Natural killer cell treated with Interleukin-12 subunit alpha and Interleukin-12 subunit beta and Interleukin-15 and Interleukin-18, amount 100 ng/mL, for 72 hours (primary cell): Measurements from ENCODE around the gene ZDHHC11B. TPM values are rescaled to one million over a fixed set of nuclear protein-coding genes. Genes with fewer than 3 reads are reported as not detected.
"Not testable (repeated sequence)": the region's sequence is repeated elsewhere in the genome, so short reads cannot be mapped to it uniquely, and the experiment has no call there.

Source experiments
- ATAC-seq, 2 donors: fragments of 150-1000 bp; cut with Tn5 transposase in 1 of 2; sonication (Bioruptor Pico), chemical (Tn5 transposase) in 1 of 2; 2 replicates each; pipeline ENCODE4 v1.10.0; 2021
- DNase-seq: peaks from one replicate; pipeline ENCODE4 v3.0.0; 2022; ENCODE audit warnings: low spot score
- H3K27ac Mint-ChIP-seq, 2 donors: 1 replicate in 1 of 2; 2 replicates in 1 of 2; pipeline ENCODE4 v1.8.0; 2022; ENCODE audit warnings: mixed read lengths in 2 of 2, mild to moderate bottlenecking in 1 of 2, moderate library complexity in 1 of 2
- H3K27me3 Mint-ChIP-seq, 2 donors: 1 replicate in 1 of 2; 2 replicates in 1 of 2; pipeline ENCODE4 v1.8.0; 2022; ENCODE audit warnings: mixed read lengths in 2 of 2
- H3K36me3 Mint-ChIP-seq: one replicate; pipeline ENCODE4 v1.8.0; 2022; ENCODE audit warnings: mixed read lengths
- H3K4me1 Mint-ChIP-seq, 2 donors: 1 replicate in 1 of 2; 2 replicates in 1 of 2; pipeline ENCODE4 v1.8.0; 2022; ENCODE audit warnings: low read depth in 2 of 2, mixed read lengths in 2 of 2, mild to moderate bottlenecking in 1 of 2
- H3K4me3 Mint-ChIP-seq: one replicate; pipeline ENCODE4 v1.8.0; 2022; ENCODE audit warnings: mixed read lengths
- H3K9me3 Mint-ChIP-seq: 2 replicates; pipeline ENCODE4 v1.8.0; 2022; ENCODE audit warnings: mixed read lengths
- total RNA-seq, 2 donors: library from RNA; stranded (reverse); gene quantifications; one replicate each; pipeline ENCODE4 v1.2.3, GENCODE V29; 2022

The ZDHHC11B gene
- total RNA-seq, 2 donors from 2014 or later, result 1.2 TPM; not detected in 1

DNA sequence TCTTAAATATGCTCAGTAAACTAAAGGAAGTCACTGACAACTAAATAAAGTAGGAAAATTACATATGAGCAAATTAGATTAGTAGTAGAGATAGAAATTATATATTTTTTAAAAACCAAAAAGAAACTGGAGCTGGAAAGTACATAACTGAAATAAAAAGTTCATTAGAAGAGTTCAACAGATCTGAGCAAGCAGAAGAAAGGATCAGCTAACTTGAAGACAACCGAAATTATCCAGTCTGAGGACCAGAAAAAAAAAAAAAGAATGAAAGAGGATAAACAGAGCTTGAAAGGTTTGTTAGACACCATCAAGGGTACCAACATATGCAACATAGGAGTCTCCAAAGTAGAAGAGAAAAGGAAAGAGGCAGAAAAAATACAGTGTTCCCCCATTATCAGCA, 65.2 kb downstream of the ZDHHC11B start:
- Mint-ChIP-seq H3K9me3 (peaks cover 12% of the 10 kb centered on the region), H3K27me3 (peaks cover 24 to 49% of the 10 kb centered on the region in 2 donors), H3K36me3 (peaks cover 25% of the 10 kb centered on the region)
- not testable (repeated sequence) for H3K4me3 Mint-ChIP-seq, H3K4me1 Mint-ChIP-seq, H3K27ac Mint-ChIP-seq, DNase-seq, ATAC-seq

DNA sequence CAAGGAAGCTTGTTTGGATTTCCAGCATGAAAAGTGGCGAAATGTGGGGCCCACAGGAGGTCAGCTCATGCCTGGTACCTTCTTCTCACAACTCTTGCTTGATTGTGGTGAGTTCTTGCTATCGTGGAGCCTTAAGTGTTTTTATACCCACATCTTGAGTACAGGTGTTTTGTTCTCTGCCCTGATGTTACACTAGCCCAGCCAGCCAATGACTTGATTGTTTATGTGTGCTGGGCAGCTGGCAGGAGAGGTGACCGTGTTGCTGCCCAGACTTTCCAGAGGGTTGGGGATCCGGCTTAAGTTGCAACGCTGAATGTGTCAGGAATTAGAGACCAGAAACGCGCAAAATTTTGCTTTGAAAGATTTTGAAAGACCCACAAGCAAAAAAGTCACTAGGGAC, 67.4 kb downstream of the ZDHHC11B start:
- Mint-ChIP-seq H3K4me3 (no peak overlapping the region), H3K36me3 (peaks cover 25% of the 10 kb centered on the region), H3K27ac (no peak overlapping the region), H3K9me3 (peaks cover 12% of the 10 kb centered on the region), H3K4me1 (no peaks in the 10 kb centered on the region), H3K27me3 (peaks cover 24 to 58% of the 10 kb centered on the region in 2 donors)
- DNase-seq (no peak), ATAC-seq (no peak)

DNA sequence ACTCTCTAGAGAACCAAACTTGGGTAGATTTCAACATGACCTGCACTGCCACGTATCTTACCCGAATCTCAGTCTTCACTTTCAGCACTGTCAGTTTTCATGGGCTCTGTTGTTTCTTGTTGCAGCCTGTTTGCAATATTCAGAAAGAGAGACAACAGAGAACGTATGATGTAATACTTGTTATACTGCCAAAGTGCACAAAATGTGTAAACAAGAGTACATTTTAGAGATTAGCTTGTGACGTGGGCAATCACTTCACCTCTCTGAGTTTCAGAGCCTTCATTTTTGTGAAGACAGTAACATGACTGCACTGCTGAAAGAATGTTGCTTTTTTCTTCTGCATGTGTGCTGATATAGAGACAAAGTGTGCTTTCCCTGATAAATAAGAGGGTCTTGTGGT, 67.8 kb downstream of the ZDHHC11B start:
- H3K27ac Mint-ChIP-seq, H3K4me1 Mint-ChIP-seq, H3K4me3 Mint-ChIP-seq, DNase-seq, ATAC-seq: not testable (repeated sequence)
- peaks cover 24 to 57% of the 10 kb centered on the region in 2 donors for H3K27me3 Mint-ChIP-seq
- peaks cover 12% of the 10 kb centered on the region for H3K9me3 Mint-ChIP-seq
- peaks cover 25% of the 10 kb centered on the region for H3K36me3 Mint-ChIP-seq

DNA sequence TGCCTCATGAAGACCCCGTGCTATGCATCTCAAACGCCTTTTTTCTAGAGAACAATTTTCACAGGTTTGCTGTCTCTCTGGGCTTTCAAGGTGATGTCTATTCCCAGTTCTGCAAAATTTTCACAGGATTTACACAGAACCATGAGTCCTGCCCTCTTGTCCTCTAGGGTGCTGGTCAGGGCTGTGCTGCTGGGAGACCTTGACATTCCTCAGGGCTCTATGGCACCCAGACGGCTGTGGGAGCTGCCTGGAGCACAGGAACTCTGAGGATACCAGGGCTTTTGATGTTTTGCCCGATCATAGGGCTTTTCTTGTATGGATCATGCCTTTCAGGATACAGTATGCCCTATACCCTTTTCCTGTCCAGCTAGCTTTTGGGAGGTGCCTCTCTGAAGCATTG, 68.9 kb downstream of the ZDHHC11B start:
- H3K27me3 Mint-ChIP-seq, result peaks cover 24 to 61% of the 10 kb centered on the region in 2 donors
- H3K4me1 Mint-ChIP-seq, DNase-seq, H3K27ac Mint-ChIP-seq, ATAC-seq, H3K4me3 Mint-ChIP-seq: not testable (repeated sequence)
- peaks cover 25% of the 10 kb centered on the region for H3K36me3 Mint-ChIP-seq
- H3K9me3 Mint-ChIP-seq, result peaks cover 12% of the 10 kb centered on the region

DNA sequence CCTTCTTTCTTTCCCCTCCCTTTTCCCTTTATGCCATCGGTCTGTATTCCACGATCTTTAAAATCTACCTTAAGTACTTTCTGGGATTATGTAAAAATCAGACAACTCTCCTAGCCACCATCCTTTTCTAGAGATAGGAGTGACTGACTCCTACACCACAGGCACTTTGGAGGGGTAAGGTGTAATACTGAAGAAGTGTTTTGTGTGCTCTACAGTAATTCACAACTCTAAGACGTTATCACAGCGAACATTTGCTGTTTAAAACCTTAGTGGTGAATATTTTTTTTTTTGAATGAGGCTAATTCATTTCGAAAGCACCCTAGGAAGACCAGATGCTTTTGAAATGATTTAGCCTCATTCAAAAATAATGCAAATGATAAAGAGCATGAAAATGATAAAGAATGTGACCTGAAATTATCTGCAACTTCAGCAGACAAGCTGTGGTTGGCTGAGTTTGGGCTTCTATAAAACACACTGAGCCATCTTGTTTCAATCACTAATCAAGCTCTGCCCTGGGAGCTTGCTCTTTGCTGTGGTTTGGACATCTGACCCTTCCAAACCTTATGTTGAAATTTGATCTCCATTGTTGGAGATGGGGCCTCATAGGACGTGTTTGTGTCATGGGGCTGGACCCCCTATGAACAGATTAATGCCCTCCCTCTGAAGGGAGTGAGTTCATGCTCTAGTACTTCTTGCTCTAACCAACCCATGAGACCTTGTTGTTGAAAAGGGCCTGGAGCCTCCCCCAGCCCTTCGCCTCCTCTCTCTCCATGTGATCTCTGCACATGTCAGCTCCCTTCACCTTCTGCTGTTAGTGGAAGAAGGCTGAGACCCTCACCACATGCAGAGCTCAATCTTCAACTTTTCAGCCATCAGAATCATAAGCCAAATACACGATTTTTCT, 70.1 kb downstream of the ZDHHC11B start:
- not testable (repeated sequence) for H3K9me3 Mint-ChIP-seq, H3K4me1 Mint-ChIP-seq, H3K27ac Mint-ChIP-seq, H3K4me3 Mint-ChIP-seq, DNase-seq, ATAC-seq
- peaks cover 19 to 53% of the 10 kb centered on the region in 2 donors for H3K27me3 Mint-ChIP-seq
- peaks cover 17% of the 10 kb centered on the region for H3K36me3 Mint-ChIP-seq

DNA sequence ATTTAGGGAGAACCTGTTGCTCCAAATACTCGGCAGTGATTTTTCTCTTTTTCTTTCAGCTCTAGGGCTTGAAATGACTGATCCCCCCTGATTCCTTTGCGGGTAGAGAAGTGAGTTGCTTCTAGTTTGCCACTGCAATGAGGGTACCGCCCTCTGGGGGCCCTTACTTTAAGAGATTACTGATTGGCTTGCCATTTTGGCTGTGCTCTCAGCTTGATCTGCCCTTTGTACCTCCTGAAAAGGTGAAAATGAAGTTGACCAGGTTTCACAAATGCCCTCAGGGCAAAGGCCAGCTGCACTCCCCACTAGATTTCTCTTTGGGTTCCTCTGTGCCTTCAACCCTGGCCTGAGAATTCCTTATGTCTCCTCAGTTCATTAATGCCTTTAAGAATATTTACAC, 70.8 kb downstream of the ZDHHC11B start:
- H3K4me1 Mint-ChIP-seq, H3K4me3 Mint-ChIP-seq, ATAC-seq, DNase-seq, H3K27ac Mint-ChIP-seq, H3K36me3 Mint-ChIP-seq, H3K9me3 Mint-ChIP-seq: not testable (repeated sequence)
- peaks cover 14 to 45% of the 10 kb centered on the region in 2 donors for H3K27me3 Mint-ChIP-seq

DNA sequence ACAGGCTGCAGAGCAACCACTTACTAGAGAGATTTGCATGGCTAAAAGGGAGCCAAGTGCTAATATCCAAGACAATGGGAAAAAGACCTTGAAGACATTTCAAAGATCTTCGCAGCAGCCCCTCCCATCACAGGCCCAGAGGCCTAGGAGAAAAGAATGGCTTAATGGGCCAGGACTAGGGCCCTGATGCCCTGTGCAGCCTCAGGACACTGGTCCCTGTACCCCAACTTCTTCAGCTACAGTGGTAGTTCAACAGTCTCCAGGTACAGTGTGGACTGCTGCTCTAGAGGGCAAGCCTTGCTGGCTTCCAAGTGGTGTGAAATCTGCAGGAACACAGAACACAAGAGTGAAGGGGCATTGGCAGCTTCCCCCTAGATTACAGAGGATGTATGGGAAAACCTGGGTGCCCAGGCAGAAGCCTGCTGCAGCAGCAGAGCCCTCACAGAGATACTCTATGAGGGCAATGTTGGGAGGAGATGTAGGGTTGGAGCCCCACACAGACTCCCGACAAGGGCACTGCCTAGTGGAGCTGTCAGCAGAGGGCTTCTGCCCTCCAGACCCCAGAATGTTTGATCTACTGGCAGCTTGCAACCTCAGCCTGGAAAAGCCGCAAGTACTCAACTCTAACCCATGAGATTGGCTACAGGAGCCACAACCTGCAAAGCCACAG, 75.5 kb downstream of the ZDHHC11B start:
- H3K36me3 Mint-ChIP-seq, H3K27ac Mint-ChIP-seq, H3K9me3 Mint-ChIP-seq, DNase-seq, H3K4me1 Mint-ChIP-seq, H3K4me3 Mint-ChIP-seq: not testable (repeated sequence)
- peak; percentile 45 to 53 for ATAC-seq
- peaks cover 3 to 21% of the 10 kb centered on the region in 2 donors for H3K27me3 Mint-ChIP-seq

DNA sequence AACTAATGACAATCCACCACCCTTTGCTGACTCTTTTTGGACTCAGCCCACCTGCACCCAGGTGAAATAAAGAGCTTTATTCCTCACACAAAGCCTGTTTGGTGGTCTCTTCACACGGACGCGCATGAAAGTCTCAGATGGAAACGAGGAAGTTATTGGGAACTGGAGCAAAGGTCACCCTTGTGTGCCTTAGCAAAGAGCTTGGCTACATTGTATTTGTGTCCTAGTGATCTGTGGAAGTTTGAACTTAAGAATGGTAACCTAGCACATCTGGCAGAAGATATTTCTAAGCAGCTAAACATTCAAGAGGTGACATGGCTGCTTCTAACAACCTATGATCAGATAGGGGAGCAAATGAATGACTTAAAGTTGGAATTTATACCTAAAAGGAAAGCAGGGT, 76.2 kb downstream of the ZDHHC11B start:
- not testable (repeated sequence) for H3K9me3 Mint-ChIP-seq, H3K4me1 Mint-ChIP-seq, H3K27ac Mint-ChIP-seq, H3K36me3 Mint-ChIP-seq, DNase-seq, H3K4me3 Mint-ChIP-seq, ATAC-seq
- H3K27me3 Mint-ChIP-seq, result peaks cover 3 to 19% of the 10 kb centered on the region in 2 donors

DNA sequence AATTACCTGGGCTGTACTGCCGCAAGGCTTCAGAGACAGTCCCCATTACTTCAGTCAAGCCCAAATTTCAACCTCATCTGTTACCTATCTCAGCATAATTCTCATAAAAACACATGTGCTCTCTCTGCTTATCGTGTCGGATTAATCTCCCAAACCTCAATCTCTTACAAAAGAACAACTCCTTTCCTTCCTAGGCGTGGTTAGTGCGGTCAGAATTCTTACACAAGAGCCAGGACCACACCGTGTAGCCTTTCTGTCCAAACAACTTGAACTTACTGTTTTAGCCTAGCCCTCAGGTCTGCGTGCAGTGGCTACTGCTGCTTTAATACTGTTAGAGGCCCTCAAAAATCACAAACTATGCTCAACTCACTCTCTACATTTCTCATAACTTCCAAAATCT, 78.4 kb downstream of the ZDHHC11B start:
- H3K4me1 Mint-ChIP-seq, H3K27ac Mint-ChIP-seq, H3K4me3 Mint-ChIP-seq, H3K36me3 Mint-ChIP-seq, ATAC-seq, DNase-seq, H3K9me3 Mint-ChIP-seq: not testable (repeated sequence)
- H3K27me3 Mint-ChIP-seq, result peaks cover 9 to 20% of the 10 kb centered on the region in 2 donors

DNA sequence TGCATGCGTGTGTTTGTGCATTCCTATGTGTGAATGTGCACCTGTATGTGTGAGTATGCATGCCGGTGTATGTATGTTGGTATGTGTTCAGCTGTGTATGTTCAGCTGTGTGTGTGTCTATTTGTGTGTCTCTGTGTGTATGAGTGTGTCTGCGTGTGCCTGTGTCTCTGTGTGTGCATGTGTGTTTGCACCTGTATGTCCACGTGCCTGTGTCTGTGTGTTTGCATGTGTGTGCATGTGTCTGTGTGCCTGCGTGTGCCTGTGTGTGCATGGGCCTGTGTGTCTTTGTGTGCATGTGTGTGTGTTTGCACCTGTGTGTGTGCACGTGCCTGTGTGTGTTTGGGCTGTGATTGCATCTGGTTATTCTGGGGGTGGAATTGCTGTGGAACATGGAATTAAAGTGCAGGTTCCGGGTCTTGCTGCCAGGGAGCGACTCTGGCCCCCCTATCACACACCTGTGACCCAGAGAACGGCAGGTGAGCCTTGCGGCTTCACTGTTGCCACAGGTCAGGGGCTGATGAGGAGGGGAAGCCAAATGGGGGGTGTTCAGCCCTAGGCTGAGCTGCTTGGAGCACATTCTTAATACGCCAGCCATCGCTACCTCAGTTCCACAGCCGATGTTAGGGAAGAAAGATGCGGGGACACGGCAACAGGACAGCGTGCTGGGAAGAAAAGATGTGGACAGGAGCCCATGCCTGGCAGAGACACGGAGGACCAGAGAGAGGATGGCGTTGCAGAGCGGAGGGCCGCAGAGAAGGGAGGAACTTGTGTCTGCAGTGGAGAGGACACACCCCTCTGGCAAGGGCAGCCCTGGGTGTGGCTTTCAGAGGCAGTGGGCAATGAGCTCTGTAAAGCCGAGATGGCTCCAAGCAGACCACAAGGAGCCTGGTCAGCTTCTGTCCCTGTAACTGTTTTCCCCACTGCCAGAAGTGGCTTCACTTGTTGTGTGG, 87.5 kb downstream of the ZDHHC11B start:
- not testable (repeated sequence) for H3K9me3 Mint-ChIP-seq, H3K27ac Mint-ChIP-seq, ATAC-seq, DNase-seq, H3K36me3 Mint-ChIP-seq, H3K4me3 Mint-ChIP-seq, H3K4me1 Mint-ChIP-seq
- peaks cover 11 to 16% of the 10 kb centered on the region in 2 donors for H3K27me3 Mint-ChIP-seq

DNA sequence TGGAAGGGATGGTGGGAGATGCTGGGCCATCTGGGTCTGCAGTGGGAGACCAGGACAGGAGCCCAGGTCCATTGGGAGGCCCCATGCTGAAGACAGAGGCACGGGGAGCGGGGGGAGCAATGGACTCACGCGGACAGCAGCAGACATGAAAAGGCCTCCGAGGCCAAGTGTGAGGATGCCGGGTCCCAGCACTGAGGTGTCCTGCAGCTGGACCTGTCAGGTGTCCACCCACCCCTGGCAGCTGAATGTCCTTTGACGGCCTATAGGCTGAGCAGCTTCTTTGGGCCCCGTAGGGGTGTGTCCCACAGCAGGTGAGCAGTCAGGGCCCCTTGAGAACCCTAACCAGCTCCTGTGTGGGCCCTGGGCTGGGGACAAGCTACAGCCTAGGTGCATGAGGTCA, 88.3 kb downstream of the ZDHHC11B start:
- peaks cover 10 to 13% of the 10 kb centered on the region in 2 donors for H3K27me3 Mint-ChIP-seq
- H3K9me3 Mint-ChIP-seq, H3K4me1 Mint-ChIP-seq, ATAC-seq, H3K27ac Mint-ChIP-seq, H3K36me3 Mint-ChIP-seq, H3K4me3 Mint-ChIP-seq: not testable (repeated sequence)
- peak; percentile 31 for DNase-seq

DNA sequence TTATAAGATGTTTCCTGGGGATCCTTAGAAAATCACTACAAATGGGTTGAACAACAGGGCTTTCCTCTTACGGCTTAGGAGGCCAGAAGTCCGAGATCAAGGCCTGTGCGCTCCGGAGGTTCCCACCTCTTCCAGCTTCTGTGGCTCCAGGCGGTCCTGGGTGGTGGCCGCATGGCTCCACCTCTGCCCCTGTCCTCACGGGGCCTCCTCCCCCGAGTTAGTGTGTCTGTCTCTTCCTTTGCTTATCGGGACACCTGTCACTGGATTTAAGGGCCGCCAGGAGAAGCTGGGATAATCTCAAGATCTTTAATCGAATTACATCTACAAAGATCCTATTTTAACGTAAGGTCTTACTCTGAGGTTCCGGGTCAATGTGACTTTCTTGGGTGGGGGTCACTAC, 89.1 kb downstream of the ZDHHC11B start:
- not testable (repeated sequence) for ATAC-seq, H3K36me3 Mint-ChIP-seq, H3K9me3 Mint-ChIP-seq, H3K4me1 Mint-ChIP-seq, H3K4me3 Mint-ChIP-seq, DNase-seq, H3K27ac Mint-ChIP-seq
- H3K27me3 Mint-ChIP-seq, result peaks cover 7 to 13% of the 10 kb centered on the region in 2 donors

DNA sequence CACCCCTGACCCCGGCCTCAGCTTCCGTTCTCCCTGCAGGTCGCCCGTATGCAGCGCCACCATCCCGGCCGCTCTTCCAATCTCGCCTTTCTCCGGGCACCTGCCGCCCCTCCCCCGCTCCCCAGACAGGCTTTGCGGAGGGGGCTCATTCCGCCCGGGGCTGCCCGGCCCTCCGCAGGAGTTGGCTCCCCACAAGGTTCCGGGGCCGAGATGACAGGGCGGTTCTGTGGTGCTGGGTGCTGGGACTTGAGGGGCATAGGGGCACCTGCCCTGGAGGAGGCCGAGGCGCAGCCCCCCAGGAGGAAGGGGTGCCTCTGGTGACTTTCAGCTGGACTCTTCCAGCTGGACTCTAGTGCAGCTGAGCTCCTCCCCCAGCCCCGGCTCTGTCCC, 90.5 kb downstream of the ZDHHC11B start:
- H3K36me3 Mint-ChIP-seq, H3K4me3 Mint-ChIP-seq: not testable (repeated sequence)

More for the DNA sequence above, 90.5 kb downstream of the ZDHHC11B start:
- H3K9me3 Mint-ChIP-seq, DNase-seq, H3K4me1 Mint-ChIP-seq, H3K27me3 Mint-ChIP-seq, ATAC-seq, H3K27ac Mint-ChIP-seq: not testable (repeated sequence)
